ENCODE data around the gene MARK1.

The MARK1 gene

DNA sequence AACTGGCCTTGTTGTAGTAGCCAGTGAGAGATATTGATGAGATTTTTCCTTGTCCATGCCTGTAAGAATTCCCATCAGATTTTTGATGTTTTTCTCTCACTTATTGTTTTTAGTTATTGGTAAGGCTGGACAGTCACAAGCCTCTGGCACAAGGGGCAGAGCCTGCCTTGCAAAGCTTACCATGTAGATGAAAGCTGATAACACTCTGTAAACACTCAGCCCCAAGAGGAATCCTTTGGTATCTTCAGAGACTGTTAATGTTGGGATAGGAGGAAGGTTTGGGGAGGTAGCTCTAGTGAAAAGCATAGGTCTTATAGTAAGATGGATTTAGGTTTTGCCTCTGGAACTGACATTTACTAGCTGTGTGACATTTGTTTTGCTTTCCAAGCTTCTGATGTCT is 37.7 kb downstream of the MARK1 start:
- Histone ChIP-seq H2AFZ (ENCODE audit: low read length) (no peak overlapping the region), H3K14ac (ENCODE audit: low read length) (no peak overlapping the region), H2AK5ac (ENCODE audit: low read depth, low read length) (no peak overlapping the region), H2BK5ac (ENCODE audit: low read length) (no peak overlapping the region), H4K8ac (ENCODE audit: low read depth, low read length) (no peak overlapping the region), H3K27me3 (ENCODE audit: control insufficient read depth in 3 of 3, insufficient read depth in 3 of 3, low read depth in 1 of 3, low read length in 3 of 3) (no peaks in the 10 kb centered on the region), H3K27ac (replicated peaks; ENCODE audit: low read length) (no peak overlapping the region), H3K36me3 (replicated peaks in 1 of 2; ENCODE audit: control insufficient read depth in 2 of 2, insufficient read depth in 2 of 2, low read length in 2 of 2) (peaks cover 0 to 2% of the 10 kb centered on the region in 2 donors), H3K4me2 (ENCODE audit: insufficient read depth, low read length, poor library complexity, severe bottlenecking) (no peak overlapping the region), H2BK120ac (ENCODE audit: low read depth, low read length) (no peak overlapping the region), H3K18ac (ENCODE audit: low read length) (no peak overlapping the region), H4K91ac (ENCODE audit: low read depth, low read length, poor library complexity) (no peak overlapping the region), H3K4ac (ENCODE audit: low read length) (no peak overlapping the region), H3K23ac (ENCODE audit: low read depth, low read length, poor library complexity) (no peak overlapping the region), H3K9ac (ENCODE audit: low read depth, low read length, poor library complexity) (no peak overlapping the region), H3K4me1 (ENCODE audit: control insufficient read depth in 2 of 2, insufficient read depth in 1 of 2, low read depth in 1 of 2, low read length in 2 of 2) (peaks cover 0 to 4% of the 10 kb centered on the region in 2 donors), H3K79me1 (ENCODE audit: low read depth, low read length) (no peaks in the 10 kb centered on the region), H3K9me3 (replicated peaks in 1 of 2; ENCODE audit: control insufficient read depth in 2 of 2, insufficient read depth in 1 of 2, low read depth in 1 of 2, low read length in 2 of 2) (no peaks in the 10 kb centered on the region), H2BK12ac (ENCODE audit: low read length) (no peak overlapping the region), H2BK15ac (ENCODE audit: low read length) (no peak overlapping the region), H3K4me3 (ENCODE audit: low read length in 2 of 2) (no peak overlapping the region)
- no peak for DNase-seq (ENCODE audit: low spot score)

DNA sequence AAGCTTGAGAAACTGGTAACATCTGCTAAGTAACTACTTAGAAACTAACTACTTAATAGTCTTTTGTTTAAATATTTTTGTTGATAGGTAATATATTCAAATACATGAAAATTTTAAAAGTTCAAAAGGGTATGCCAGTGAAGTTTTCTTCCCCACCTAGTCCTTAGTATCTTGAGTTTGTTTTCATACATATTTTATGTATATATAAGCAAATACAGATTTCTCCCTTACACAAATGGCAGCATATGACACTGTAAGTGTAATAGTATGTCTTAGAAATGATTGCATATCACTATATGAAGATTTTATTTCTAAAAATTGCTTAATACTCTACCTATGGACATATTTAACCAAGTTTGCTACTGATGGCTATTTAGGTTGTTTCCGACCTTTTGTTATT is 38.9 kb downstream of the MARK1 start:
- H3K27me3 ChIP-seq (ENCODE audit: control insufficient read depth in 3 of 3, insufficient read depth in 3 of 3, low read depth in 1 of 3, low read length in 3 of 3), result no peaks in the 10 kb centered on the region
- H3K4me3 ChIP-seq (ENCODE audit: low read length in 2 of 2), result no peak overlapping the region
- no peak overlapping the region for H2BK12ac ChIP-seq (ENCODE audit: low read length)
- no peaks in the 10 kb centered on the region for H3K79me1 ChIP-seq (ENCODE audit: low read depth, low read length)
- peaks cover 0 to 4% of the 10 kb centered on the region in 2 donors for H3K4me1 ChIP-seq (ENCODE audit: control insufficient read depth in 2 of 2, insufficient read depth in 1 of 2, low read depth in 1 of 2, low read length in 2 of 2)
- no CpG with 5 or more reads among the region's 1 CpG for WGBS, 2 donors (ENCODE audit: extremely low coverage in 2 of 2, insufficient read length in 2 of 2, insufficient replicate concordance in 1 of 2)
- H3K4ac ChIP-seq (ENCODE audit: low read length), result no peak overlapping the region
- no peak overlapping the region for H2BK5ac ChIP-seq (ENCODE audit: low read length)
- no peak overlapping the region for H4K8ac ChIP-seq (ENCODE audit: low read depth, low read length)
- H3K4me2 ChIP-seq (ENCODE audit: insufficient read depth, low read length, poor library complexity, severe bottlenecking), result no peak overlapping the region
- H4K91ac ChIP-seq (ENCODE audit: low read depth, low read length, poor library complexity), result no peak overlapping the region
- no peak overlapping the region for H2BK15ac ChIP-seq (ENCODE audit: low read length)
- H3K9me3 ChIP-seq (replicated peaks in 1 of 2; ENCODE audit: control insufficient read depth in 2 of 2, insufficient read depth in 1 of 2, low read depth in 1 of 2, low read length in 2 of 2), result no peaks in the 10 kb centered on the region
- H3K27ac ChIP-seq (replicated peaks; ENCODE audit: low read length), result no peak overlapping the region
- no peak overlapping the region for H3K23ac ChIP-seq (ENCODE audit: low read depth, low read length, poor library complexity)
- DNase-seq (ENCODE audit: low spot score), result no peak
- H2BK120ac ChIP-seq (ENCODE audit: low read depth, low read length), result no peak overlapping the region
- H3K18ac ChIP-seq (ENCODE audit: low read length), result no peak overlapping the region
- no peak overlapping the region for H3K14ac ChIP-seq (ENCODE audit: low read length)
- H3K9ac ChIP-seq (ENCODE audit: low read depth, low read length, poor library complexity), result no peak overlapping the region
- H2AFZ ChIP-seq (ENCODE audit: low read length), result no peak overlapping the region
- H3K36me3 ChIP-seq (replicated peaks in 1 of 2; ENCODE audit: control insufficient read depth in 2 of 2, insufficient read depth in 2 of 2, low read length in 2 of 2), result no peaks in the 10 kb centered on the region
- H2AK5ac ChIP-seq (ENCODE audit: low read depth, low read length), result no peak overlapping the region

- Histone ChIP-seq H2AFZ (ENCODE audit: low read length) (no peak overlapping the region), H2BK15ac (ENCODE audit: low read length) (no peak overlapping the region), H3K4me2 (ENCODE audit: insufficient read depth, low read length, poor library complexity, severe bottlenecking) (no peak overlapping the region), H3K4ac (ENCODE audit: low read length) (no peak overlapping the region), H3K23ac (ENCODE audit: low read depth, low read length, poor library complexity) (no peak overlapping the region), H3K4me3 (ENCODE audit: low read length in 2 of 2) (no peak overlapping the region), H4K91ac (ENCODE audit: low read depth, low read length, poor library complexity) (no peak overlapping the region), H3K27ac (replicated peaks; ENCODE audit: low read length) (no peak overlapping the region), H3K4me1 (ENCODE audit: control insufficient read depth in 2 of 2, insufficient read depth in 1 of 2, low read depth in 1 of 2, low read length in 2 of 2) (no peaks in the 10 kb centered on the region), H2BK12ac (ENCODE audit: low read length) (no peak overlapping the region), H2AK5ac (ENCODE audit: low read depth, low read length) (no peak overlapping the region), H2BK5ac (ENCODE audit: low read length) (no peak overlapping the region), H3K9ac (ENCODE audit: low read depth, low read length, poor library complexity) (no peak overlapping the region), H3K18ac (ENCODE audit: low read length) (no peak overlapping the region), H3K79me1 (ENCODE audit: low read depth, low read length) (no peaks in the 10 kb centered on the region), H3K14ac (ENCODE audit: low read length) (no peak overlapping the region), H4K8ac (ENCODE audit: low read depth, low read length) (no peak overlapping the region), H2BK120ac (ENCODE audit: low read depth, low read length) (no peak overlapping the region), H3K27me3 (ENCODE audit: control insufficient read depth in 3 of 3, insufficient read depth in 3 of 3, low read depth in 1 of 3, low read length in 3 of 3) (no peaks in the 10 kb centered on the region), H3K36me3 (replicated peaks in 1 of 2; ENCODE audit: control insufficient read depth in 2 of 2, insufficient read depth in 2 of 2, low read length in 2 of 2) (no peaks in the 10 kb centered on the region), H3K9me3 (replicated peaks in 1 of 2; ENCODE audit: control insufficient read depth in 2 of 2, insufficient read depth in 1 of 2, low read depth in 1 of 2, low read length in 2 of 2) (peaks cover 0 to 11% of the 10 kb centered on the region in 2 donors)
- WGBS, 2 donors (ENCODE audit: extremely low coverage in 2 of 2, insufficient read length in 2 of 2, insufficient replicate concordance in 1 of 2), result no CpG with 5 or more reads among the region's 5 CpGs
- DNase-seq (ENCODE audit: low spot score), result no peak
These were observed 44.5 kb downstream of the MARK1 start for GRCh38 chr1:220572416-220572815.

DNA sequence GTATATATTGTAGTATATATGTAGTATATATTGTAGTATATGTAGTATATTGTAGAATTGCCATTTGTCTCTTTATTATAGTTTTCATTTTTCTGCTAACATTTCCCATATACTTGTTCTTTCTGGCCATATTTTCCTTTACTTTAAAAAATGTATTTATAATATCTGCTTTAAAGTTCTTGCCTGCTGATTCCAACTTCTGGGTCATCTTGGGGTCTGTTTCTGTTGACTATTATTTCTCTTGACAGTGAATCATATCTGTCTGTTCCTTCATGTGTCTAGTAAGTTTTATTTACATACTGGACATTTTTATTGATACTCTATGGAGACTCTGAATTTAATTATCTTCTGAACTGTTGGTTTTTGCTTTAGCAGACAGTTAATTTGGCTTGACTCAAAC is 45.9 kb downstream of the MARK1 start:
- Histone ChIP-seq H3K4me1 (ENCODE audit: control insufficient read depth in 2 of 2, insufficient read depth in 1 of 2, low read depth in 1 of 2, low read length in 2 of 2) (no peaks in the 10 kb centered on the region), H3K14ac (ENCODE audit: low read length) (no peak overlapping the region), H3K36me3 (replicated peaks in 1 of 2; ENCODE audit: control insufficient read depth in 2 of 2, insufficient read depth in 2 of 2, low read length in 2 of 2) (no peaks in the 10 kb centered on the region), H4K91ac (ENCODE audit: low read depth, low read length, poor library complexity) (no peak overlapping the region), H2BK15ac (ENCODE audit: low read length) (no peak overlapping the region), H2BK12ac (ENCODE audit: low read length) (no peak overlapping the region), H2AK5ac (ENCODE audit: low read depth, low read length) (no peak overlapping the region), H3K79me1 (ENCODE audit: low read depth, low read length) (no peaks in the 10 kb centered on the region), H3K9me3 (replicated peaks in 1 of 2; ENCODE audit: control insufficient read depth in 2 of 2, insufficient read depth in 1 of 2, low read depth in 1 of 2, low read length in 2 of 2) (peaks cover 0 to 11% of the 10 kb centered on the region in 2 donors), H3K4me2 (ENCODE audit: insufficient read depth, low read length, poor library complexity, severe bottlenecking) (no peak overlapping the region), H2BK120ac (ENCODE audit: low read depth, low read length) (no peak overlapping the region), H3K27me3 (ENCODE audit: control insufficient read depth in 3 of 3, insufficient read depth in 3 of 3, low read depth in 1 of 3, low read length in 3 of 3) (no peaks in the 10 kb centered on the region), H3K4ac (ENCODE audit: low read length) (no peak overlapping the region), H3K27ac (replicated peaks; ENCODE audit: low read length) (no peak overlapping the region), H3K9ac (ENCODE audit: low read depth, low read length, poor library complexity) (no peak overlapping the region), H4K8ac (ENCODE audit: low read depth, low read length) (no peak overlapping the region), H3K18ac (ENCODE audit: low read length) (no peak overlapping the region), H3K4me3 (ENCODE audit: low read length in 2 of 2) (no peak overlapping the region), H3K23ac (ENCODE audit: low read depth, low read length, poor library complexity) (no peak overlapping the region), H2BK5ac (ENCODE audit: low read length) (no peak overlapping the region), H2AFZ (ENCODE audit: low read length) (no peak overlapping the region)
- no peak for DNase-seq (ENCODE audit: low spot score)

Measured in neuronal stem cell (in vitro differentiated cells).